Mammary epithelial cell (primary cell): ENCODE measurements around the gene VIPR2.

Experiments used
- EZH2 ChIP-seq: IDR thresholded peaks from 2 replicates; pipeline ENCODE4 v1.6.1; 2012; ENCODE audit warnings: low read length, inconsistent platforms, borderline replicate concordance
- TF ChIP-seq, protein P1 (sequence below), 2 donors: IDR thresholded peaks in 1 of 2; conservative IDR thresholded peaks in 1 of 2; 2 replicates each; pipeline ENCODE4 v1.5.1; 2011 to 2012; ENCODE audit warnings: inconsistent platforms in 2 of 2, low read length in 2 of 2, mild to moderate bottlenecking in 2 of 2, control low read depth in 1 of 2, low read depth in 1 of 2; ENCODE audit not compliant: insufficient read depth in 1 of 2; ENCODE audit errors: extremely low read depth in 1 of 2

DNA sequence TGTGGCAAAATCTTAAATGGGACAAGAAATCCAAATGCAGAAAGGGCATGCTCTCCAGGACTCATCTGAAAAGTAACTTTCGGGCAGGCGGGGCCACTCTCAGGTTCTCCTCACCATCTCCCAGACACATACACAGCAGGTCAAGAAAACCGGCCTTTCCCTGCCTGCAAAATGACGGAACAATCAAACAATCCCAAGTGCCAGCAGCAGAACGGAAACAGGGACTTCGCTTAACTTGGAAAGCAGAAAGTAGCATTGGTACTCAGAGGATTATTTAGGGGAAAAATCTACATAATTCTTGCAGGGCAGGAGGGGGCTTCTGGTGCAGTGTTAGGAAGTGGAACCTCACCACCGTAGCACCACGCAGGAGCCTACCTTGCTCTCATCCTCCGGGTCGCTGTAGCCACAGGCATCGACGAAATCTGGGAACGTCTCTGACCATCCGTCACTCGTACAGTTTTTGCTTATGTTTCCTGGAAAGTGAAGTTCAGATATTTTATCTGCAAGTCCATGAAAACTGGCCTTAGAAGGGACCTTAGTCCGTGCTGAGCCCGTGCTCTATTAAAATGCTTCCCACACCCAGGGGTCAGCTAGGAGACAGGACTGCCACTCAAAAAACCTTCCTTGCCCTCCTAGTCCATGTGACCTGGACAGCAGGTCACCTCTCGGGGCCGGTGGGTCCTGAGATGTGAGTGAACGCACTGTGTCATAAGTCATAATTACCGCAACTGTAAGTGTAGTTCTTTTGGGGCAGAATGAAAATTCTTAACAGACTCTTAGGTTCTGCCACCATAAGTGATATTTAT lies 41.1 kb downstream of the VIPR2 start:
- no peak for TF ChIP-seq EZH2
- TF ChIP-seq, protein P1, sequence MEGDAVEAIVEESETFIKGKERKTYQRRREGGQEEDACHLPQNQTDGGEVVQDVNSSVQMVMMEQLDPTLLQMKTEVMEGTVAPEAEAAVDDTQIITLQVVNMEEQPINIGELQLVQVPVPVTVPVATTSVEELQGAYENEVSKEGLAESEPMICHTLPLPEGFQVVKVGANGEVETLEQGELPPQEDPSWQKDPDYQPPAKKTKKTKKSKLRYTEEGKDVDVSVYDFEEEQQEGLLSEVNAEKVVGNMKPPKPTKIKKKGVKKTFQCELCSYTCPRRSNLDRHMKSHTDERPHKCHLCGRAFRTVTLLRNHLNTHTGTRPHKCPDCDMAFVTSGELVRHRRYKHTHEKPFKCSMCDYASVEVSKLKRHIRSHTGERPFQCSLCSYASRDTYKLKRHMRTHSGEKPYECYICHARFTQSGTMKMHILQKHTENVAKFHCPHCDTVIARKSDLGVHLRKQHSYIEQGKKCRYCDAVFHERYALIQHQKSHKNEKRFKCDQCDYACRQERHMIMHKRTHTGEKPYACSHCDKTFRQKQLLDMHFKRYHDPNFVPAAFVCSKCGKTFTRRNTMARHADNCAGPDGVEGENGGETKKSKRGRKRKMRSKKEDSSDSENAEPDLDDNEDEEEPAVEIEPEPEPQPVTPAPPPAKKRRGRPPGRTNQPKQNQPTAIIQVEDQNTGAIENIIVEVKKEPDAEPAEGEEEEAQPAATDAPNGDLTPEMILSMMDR (conservative IDR thresholded peaks at IDR 0.05 in 1 of 2, IDR thresholded peaks at IDR 0.05 in 1 of 2; ENCODE audit: extremely low read depth in 1 of 2, insufficient read depth in 1 of 2, low read depth in 1 of 2, low read length in 2 of 2), result no peak
